Astrocyte (in vitro differentiated cells and primary cell): ENCODE measurements around the gene METTL1. TPM values are rescaled to one million over a fixed set of nuclear protein-coding genes. Genes with fewer than 3 reads are reported as not detected.

Experiments
- DNase-seq: peaks from one replicate; pipeline ENCODE4 v3.0.0-alpha.2; 2010; ENCODE audit warnings: low read depth
- FAIRE-seq: peaks from 2 replicates; lab custom pipeline; 2011; peaks lifted over from hg19 to GRCh38; lab: Jason Lieb, UNC
- H2AFZ ChIP-seq: 2 replicates; pipeline ENCODE4 v1.6.0; 2012; ENCODE audit warnings: low read depth, low read length, inconsistent platforms
- H3K27ac ChIP-seq: 2 replicates; pipeline ENCODE4 v1.5.1; 2011; ENCODE audit warnings: low read depth, low read length, inconsistent platforms
- H3K27me3 ChIP-seq: 2 replicates; pipeline ENCODE4 v1.6.0; 2011; ENCODE audit warnings: low read length, inconsistent platforms; ENCODE audit not compliant: insufficient read depth
- H3K36me3 ChIP-seq: 2 replicates; pipeline ENCODE4 v1.5.1; 2011; ENCODE audit warnings: low read length, inconsistent platforms; ENCODE audit not compliant: insufficient read depth
- H3K4me1 ChIP-seq: 2 replicates; pipeline ENCODE4 v1.5.1; 2011; ENCODE audit warnings: low read length, inconsistent platforms; ENCODE audit not compliant: insufficient read depth
- H3K4me2 ChIP-seq: 2 replicates; pipeline ENCODE4 v1.6.0; 2012; ENCODE audit warnings: low read length, inconsistent platforms
- H3K4me3 ChIP-seq: 2 replicates; pipeline ENCODE4 v1.5.1; 2011; ENCODE audit warnings: low read depth, mild to moderate bottlenecking, low read length, inconsistent platforms; ENCODE audit not compliant: insufficient read depth
- H3K79me2 ChIP-seq: 2 replicates; pipeline ENCODE4 v1.6.0; 2012; ENCODE audit warnings: mild to moderate bottlenecking, low read length, inconsistent platforms; ENCODE audit not compliant: insufficient read depth
- H3K9ac ChIP-seq: 2 replicates; pipeline ENCODE4 v1.6.0; 2012; ENCODE audit warnings: mild to moderate bottlenecking, low read length, inconsistent platforms
- H3K9me3 ChIP-seq: 2 replicates; pipeline ENCODE4 v1.5.1; 2012; ENCODE audit warnings: low read depth, mild to moderate bottlenecking, low read length, inconsistent platforms; ENCODE audit not compliant: insufficient read depth
- H4K20me1 ChIP-seq: 2 replicates; pipeline ENCODE4 v1.6.0; 2012; ENCODE audit warnings: low read length, inconsistent platforms; ENCODE audit not compliant: insufficient read depth
- H3K27ac Mint-ChIP-seq: one replicate; pipeline ENCODE4 v1.8.0; 2021; ENCODE audit warnings: mild to moderate bottlenecking, mixed read lengths; ENCODE audit not compliant: unreplicated experiment
- H3K27me3 Mint-ChIP-seq: one replicate; pipeline ENCODE4 v1.8.0; 2021; ENCODE audit warnings: low read depth, mixed read lengths; ENCODE audit not compliant: unreplicated experiment
- H3K36me3 Mint-ChIP-seq: one replicate; pipeline ENCODE4 v1.8.0; 2021; ENCODE audit warnings: low read depth, mixed read lengths; ENCODE audit not compliant: unreplicated experiment
- H3K4me1 Mint-ChIP-seq: one replicate; pipeline ENCODE4 v1.8.0; 2021; ENCODE audit warnings: low read depth, mixed read lengths; ENCODE audit not compliant: unreplicated experiment
- H3K4me3 Mint-ChIP-seq: one replicate; pipeline ENCODE4 v1.8.0; 2021; ENCODE audit warnings: mild to moderate bottlenecking, moderate library complexity, mixed read lengths; ENCODE audit not compliant: unreplicated experiment
- H3K9me3 Mint-ChIP-seq: one replicate; pipeline ENCODE4 v1.8.0; 2021; ENCODE audit warnings: mild to moderate bottlenecking, mixed read lengths; ENCODE audit not compliant: unreplicated experiment
- EZH2 ChIP-seq: IDR thresholded peaks from 2 replicates; pipeline ENCODE4 v1.6.1; 2012; ENCODE audit warnings: mild to moderate bottlenecking, low read length, inconsistent platforms; ENCODE audit not compliant: insufficient read depth
- total RNA-seq: library from RNA; stranded (reverse); gene quantifications from 2 replicates; pipeline ENCODE4 v1.2.1, GENCODE V29; 2021
- TF ChIP-seq, protein P1 (sequence below): IDR thresholded peaks from 2 replicates; pipeline ENCODE4 v1.5.1; 2011; ENCODE audit warnings: low read depth, mild to moderate bottlenecking, inconsistent platforms, low read length, moderate library complexity; ENCODE audit not compliant: insufficient read depth

Gene METTL1
- total RNA-seq, 1 donor from 2014 or later: 21.1 TPM

DNA sequence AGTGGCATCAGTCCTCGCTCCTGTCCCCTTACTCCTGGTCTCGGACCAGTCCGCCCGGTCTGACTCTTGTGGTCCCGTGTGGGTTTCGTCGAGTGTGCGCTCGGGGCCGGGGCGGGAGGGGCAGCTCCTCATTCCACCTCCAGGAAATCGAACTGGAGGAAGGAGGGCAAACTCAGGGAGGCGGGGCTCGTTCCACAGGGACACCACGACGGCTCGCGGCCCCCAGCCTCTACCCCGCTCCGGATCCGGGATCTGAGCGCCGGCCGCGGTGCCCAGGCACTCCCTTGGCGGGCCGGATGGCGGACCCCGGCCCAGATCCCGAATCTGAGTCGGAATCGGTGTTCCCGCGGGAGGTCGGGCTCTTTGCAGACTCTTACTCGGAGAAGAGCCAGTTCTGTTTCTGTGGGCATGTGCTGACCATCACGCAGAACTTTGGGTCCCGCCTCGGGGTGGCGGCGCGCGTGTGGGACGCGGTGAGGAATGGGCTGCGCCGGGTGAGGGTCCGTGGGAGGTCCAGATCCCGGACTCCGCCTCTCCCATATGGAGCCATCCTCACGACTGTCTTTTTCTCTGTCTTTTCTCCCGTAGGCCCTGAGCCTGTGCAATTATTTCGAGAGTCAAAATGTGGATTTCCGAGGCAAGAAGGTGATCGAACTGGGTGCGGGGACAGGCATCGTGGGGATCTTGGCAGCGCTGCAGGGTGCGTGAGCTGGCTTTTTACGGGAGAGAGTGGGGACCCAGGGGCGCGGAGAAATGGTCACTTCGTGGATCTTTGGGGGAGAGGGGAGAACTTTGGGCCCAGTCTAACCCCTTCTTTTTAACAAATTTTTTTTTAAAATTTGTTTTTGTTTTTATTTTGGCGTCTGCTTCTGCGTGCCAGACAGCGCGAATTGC is 771 bp upstream of the METTL1 start, which contains the start of gene EEF1AKMT3:
EEF1AKMT3 (plus strand) TSS at position 186 of the 894 bp plus-strand sequence; CDS start at position 297, 111 bp downstream.
- Histone ChIP-seq H3K27me3 (no peaks in the 10 kb centered on the region), H3K79me2 (peaks cover 16% of the 10 kb centered on the region), H3K4me3 (peak within 1 kb of the TSS; percentile 85), H3K36me3 (peaks cover 2% of the 10 kb centered on the region), H4K20me1 (no peaks in the 10 kb centered on the region), H3K27ac (peak within 1 kb of the TSS; percentile 96), H3K9ac (peak within 1 kb of the TSS; percentile 97), H3K4me2 (peak within 1 kb of the TSS; percentile 95), H3K9me3 (no peaks in the 10 kb centered on the region), H2AFZ (peak within 1 kb of the TSS; percentile 97), H3K4me1 (peaks cover 9% of the 10 kb centered on the region)
- H3K9me3 Mint-ChIP-seq: no peaks in the 10 kb centered on the region
- H3K27ac Mint-ChIP-seq: peak within 1 kb of the TSS; percentile 99
- peaks cover 2% of the 10 kb centered on the region for H3K27me3 Mint-ChIP-seq
- FAIRE-seq (no peak), DNase-seq (no peak)
- TF ChIP-seq, protein P1, sequence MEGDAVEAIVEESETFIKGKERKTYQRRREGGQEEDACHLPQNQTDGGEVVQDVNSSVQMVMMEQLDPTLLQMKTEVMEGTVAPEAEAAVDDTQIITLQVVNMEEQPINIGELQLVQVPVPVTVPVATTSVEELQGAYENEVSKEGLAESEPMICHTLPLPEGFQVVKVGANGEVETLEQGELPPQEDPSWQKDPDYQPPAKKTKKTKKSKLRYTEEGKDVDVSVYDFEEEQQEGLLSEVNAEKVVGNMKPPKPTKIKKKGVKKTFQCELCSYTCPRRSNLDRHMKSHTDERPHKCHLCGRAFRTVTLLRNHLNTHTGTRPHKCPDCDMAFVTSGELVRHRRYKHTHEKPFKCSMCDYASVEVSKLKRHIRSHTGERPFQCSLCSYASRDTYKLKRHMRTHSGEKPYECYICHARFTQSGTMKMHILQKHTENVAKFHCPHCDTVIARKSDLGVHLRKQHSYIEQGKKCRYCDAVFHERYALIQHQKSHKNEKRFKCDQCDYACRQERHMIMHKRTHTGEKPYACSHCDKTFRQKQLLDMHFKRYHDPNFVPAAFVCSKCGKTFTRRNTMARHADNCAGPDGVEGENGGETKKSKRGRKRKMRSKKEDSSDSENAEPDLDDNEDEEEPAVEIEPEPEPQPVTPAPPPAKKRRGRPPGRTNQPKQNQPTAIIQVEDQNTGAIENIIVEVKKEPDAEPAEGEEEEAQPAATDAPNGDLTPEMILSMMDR: no peak
- no peak for TF ChIP-seq EZH2
- peak within 1 kb of the TSS; percentile 86 for H3K4me3 Mint-ChIP-seq
- H3K4me1 Mint-ChIP-seq: peaks cover 6% of the 10 kb centered on the region
- peaks cover 18% of the 10 kb centered on the region for H3K36me3 Mint-ChIP-seq

DNA sequence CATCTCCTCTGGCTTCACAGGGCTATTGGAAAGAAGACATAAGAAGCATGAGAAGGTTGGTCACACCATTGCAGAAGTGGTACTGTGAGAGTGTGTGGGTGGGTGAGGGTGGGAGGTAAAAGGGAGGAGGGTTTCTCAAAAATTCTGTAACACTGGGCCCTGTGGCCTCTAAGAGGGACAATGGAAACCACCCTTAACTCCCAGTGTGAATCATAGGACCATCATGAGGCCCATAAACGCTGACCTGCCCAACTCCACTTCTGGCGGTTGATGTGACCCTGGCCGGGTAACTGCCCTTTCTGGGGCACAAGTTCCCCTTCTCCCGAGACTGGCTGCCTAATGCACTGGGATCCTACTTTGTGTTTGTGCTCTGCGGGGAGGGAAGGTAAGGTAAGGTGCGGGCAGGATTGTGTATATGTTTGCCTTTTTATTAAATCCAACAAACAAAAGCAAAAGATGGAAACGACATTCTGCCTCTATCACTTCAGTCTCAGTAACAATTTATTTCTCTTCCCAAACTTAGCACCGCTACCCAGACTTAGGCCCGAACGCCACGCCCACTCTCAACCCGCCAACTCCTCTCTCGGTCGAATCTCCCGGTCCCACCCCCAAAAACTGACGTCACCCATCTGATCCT is 551 bp downstream of the METTL1 start:
- peak overlapping the region; percentile 96 for H3K27ac ChIP-seq
- H3K79me2 ChIP-seq: peaks cover 16% of the 10 kb centered on the region
- peaks cover 18% of the 10 kb centered on the region for H3K4me1 ChIP-seq
- H3K4me2 ChIP-seq: peak overlapping the region; percentile 95
- H3K4me3 ChIP-seq: peak overlapping the region; percentile 85
- H3K27me3 ChIP-seq: peaks cover 6% of the 10 kb centered on the region
- Mint-ChIP-seq H3K27me3 (peaks cover 15% of the 10 kb centered on the region), H3K4me1 (peaks cover 9% of the 10 kb centered on the region), H3K36me3 (peaks cover 18% of the 10 kb centered on the region), H3K9me3 (no peaks in the 10 kb centered on the region), H3K4me3 (peak overlapping the region; percentile 86), H3K27ac (peak overlapping the region; percentile 99)
- DNase-seq (peak; percentile 86), FAIRE-seq (no peak)
- no peaks in the 10 kb centered on the region for H3K9me3 ChIP-seq
- H3K9ac ChIP-seq: peak overlapping the region; percentile 97
- peak overlapping the region; percentile 97 for H2AFZ ChIP-seq
- TF ChIP-seq, protein P1: no peak
- TF ChIP-seq EZH2: no peak
- no peaks in the 10 kb centered on the region for H4K20me1 ChIP-seq
- peaks cover 2% of the 10 kb centered on the region for H3K36me3 ChIP-seq
